Right renal cortex interstitium (tissue), 3 donors: ENCODE data around the gene KRTAP1-5. TPM values are rescaled to one million over a fixed set of nuclear protein-coding genes. Genes with fewer than 3 reads are reported as not detected.
"Not testable (repeated sequence)": the region's sequence is repeated elsewhere in the genome, so short reads cannot be mapped to it uniquely, and the experiment has no call there.

ENCODE experiments used
- DNase-seq, 3 donors: peaks; one replicate each; pipeline ENCODE4 v3.0.0-alpha.2; 2013; ENCODE audit warnings: low read depth in 3 of 3, low spot score in 2 of 3
- polyA plus RNA-seq, 3 donors: library from polyadenylated mRNA; unstranded; fragments of 120-200 nt; gene quantifications; one replicate each; pipeline ENCODE4 v1.2.1, GENCODE V29; 2013; ENCODE audit not compliant: insufficient read length in 3 of 3

Gene KRTAP1-5
- polyA plus RNA-seq, 3 donors = not detected

GRCh38 chr17:41049110-41049509 is 22.1 kb upstream of the KRTAP1-5 start:
- no peak for DNase-seq

- DNase-seq = no peak
These were observed 21.4 kb upstream of the KRTAP1-5 start for GRCh38 chr17:41048441-41048840.

GRCh38 chr17:41046735-41047465 is 19.9 kb upstream of the KRTAP1-5 start, which contains the start of gene KRTAP2-1:
KRTAP2-1 (minus strand) TSS chr17:41047316; CDS start chr17:41047267, 49 bp downstream.
- not testable (repeated sequence) for DNase-seq

GRCh38 chr17:41042953-41043352 is 15.9 kb upstream of the KRTAP1-5 start:
- DNase-seq = no peak

GRCh38 chr17:41040783-41041571 is 14.0 kb upstream of the KRTAP1-5 start, which contains the start of gene KRTAP1-1:
KRTAP1-1 (minus strand) TSS chr17:41041450; CDS start chr17:41041397, 53 bp downstream.
- not testable (repeated sequence) for DNase-seq

- no peak for DNase-seq
These were observed 10.9 kb upstream of the KRTAP1-5 start for GRCh38 chr17:41037853-41038350.

GRCh38 chr17:41034346-41034935 is 7.4 kb upstream of the KRTAP1-5 start, which contains the start of gene KRTAP1-3:
KRTAP1-3 (minus strand) TSS chr17:41034874; CDS start chr17:41034821, 53 bp downstream.
- not testable (repeated sequence) for DNase-seq

- no peak for DNase-seq
These were observed 2.7 kb upstream of the KRTAP1-5 start, which contains the start of gene KRTAP1-4 for GRCh38 chr17:41029633-41030245. KRTAP1-4 (minus strand) TSS chr17:41030195; CDS start chr17:41030078, 117 bp downstream.

GRCh38 chr17:41024697-41025096 is 2.3 kb downstream of the KRTAP1-5 start:
- DNase-seq = no peak

- DNase-seq = no peak
These were observed 6.7 kb downstream of the KRTAP1-5 start for GRCh38 chr17:41020336-41020735.

GRCh38 chr17:41019415-41019814 is 7.6 kb downstream of the KRTAP1-5 start:
- DNase-seq = no peak

- no peak for DNase-seq
These were observed 8.5 kb downstream of the KRTAP1-5 start for GRCh38 chr17:41018541-41018940.

GRCh38 chr17:41016578-41017215 is 10.3 kb downstream of the KRTAP1-5 start:
- DNase-seq = no peak

GRCh38 chr17:41015454-41015853 is 11.6 kb downstream of the KRTAP1-5 start:
- DNase-seq = no peak

- no peak for DNase-seq
These were observed 13.4 kb downstream of the KRTAP1-5 start for GRCh38 chr17:41013606-41014005.

GRCh38 chr17:41013181-41013580 is 13.8 kb downstream of the KRTAP1-5 start:
- DNase-seq = no peak

- DNase-seq = no peak
These were observed 14.5 kb downstream of the KRTAP1-5 start for GRCh38 chr17:41012326-41013120.

- DNase-seq = no peak
These were observed 16.6 kb downstream of the KRTAP1-5 start for GRCh38 chr17:41010441-41010840.

- DNase-seq = no peak
These were observed 17.1 kb downstream of the KRTAP1-5 start for GRCh38 chr17:41009936-41010335.
